WI38 (cell line): ENCODE results near the gene THEM5.
"Not testable (repeated sequence)": the region's sequence is repeated elsewhere in the genome, so short reads cannot be mapped to it uniquely, and the experiment has no call there.

ENCODE experiments used
- H3K4me3 ChIP-seq: 2 replicates; pipeline ENCODE4 v1.5.1; 2011; ENCODE audit warnings: low read depth, mild to moderate bottlenecking, control low read depth, low read length
- CTCF ChIP-seq: IDR thresholded peaks from 2 replicates; pipeline ENCODE4 v1.5.1; 2012; ENCODE audit warnings: low read depth, mild to moderate bottlenecking, control low read depth, low read length

The THEM5 gene

GRCh38 chr1:151891512-151891911 lies 38.0 kb upstream of the THEM5 start:
- no peak overlapping the region for H3K4me3 ChIP-seq
- no peak for TF ChIP-seq CTCF

GRCh38 chr1:151888972-151889570 lies 35.6 kb upstream of the THEM5 start:
- TF ChIP-seq CTCF = no peak
- no peak overlapping the region for H3K4me3 ChIP-seq

GRCh38 chr1:151887028-151887427 lies 33.5 kb upstream of the THEM5 start:
- TF ChIP-seq CTCF = no peak
- H3K4me3 ChIP-seq = no peak overlapping the region

GRCh38 chr1:151885479-151885878 lies 32.0 kb upstream of the THEM5 start:
- H3K4me3 ChIP-seq = no peak overlapping the region
- TF ChIP-seq CTCF = no peak

GRCh38 chr1:151884879-151885278 lies 31.4 kb upstream of the THEM5 start:
- not testable (repeated sequence) for H3K4me3 ChIP-seq

GRCh38 chr1:151884445-151884844 lies 30.9 kb upstream of the THEM5 start:
- H3K4me3 ChIP-seq = not testable (repeated sequence)

- not testable (repeated sequence) for H3K4me3 ChIP-seq
These were observed 30.4 kb upstream of the THEM5 start for GRCh38 chr1:151883898-151884297.

GRCh38 chr1:151882918-151883317 lies 29.4 kb upstream of the THEM5 start:
- H3K4me3 ChIP-seq = not testable (repeated sequence)

- no peak overlapping the region for H3K4me3 ChIP-seq
- TF ChIP-seq CTCF = no peak
These were observed 29.0 kb upstream of the THEM5 start for GRCh38 chr1:151882466-151882865.

- TF ChIP-seq CTCF = no peak
These were observed 28.0 kb upstream of the THEM5 start for GRCh38 chr1:151881479-151881878.

More at GRCh38 chr1:151881479-151881878, 28.0 kb upstream of the THEM5 start:
- H3K4me3 ChIP-seq = no peak overlapping the region
